HepG2 (cell line): ENCODE data around the gene MKRN2OS.

ENCODE experiments used
- ARNT2 ChIP-seq: sonication (generic); formaldehyde crosslinking; IDR thresholded peaks from 2 replicates; pipeline ENCODE4 v1.8.0; 2022; ENCODE audit warnings: mild to moderate bottlenecking, low read depth, missing genetic modification reagents, moderate library complexity
- CREB1 ChIP-seq, 2 experiments: fragments of 450-650 bp in 1 of 2; IDR thresholded peaks; 2 replicates each; pipeline ENCODE4 v1.6.1; 2016 to 2017; ENCODE audit warnings: control low read depth in 1 of 2, mild to moderate bottlenecking in 1 of 2, missing compliant biosample characterization in 1 of 2, missing genetic modification characterization in 1 of 2
- ETV5 ChIP-seq: IDR thresholded peaks from 2 replicates; pipeline ENCODE4 v1.6.1; 2018; ENCODE audit warnings: missing biosample characterization, missing genetic modification reagents, inconsistent platforms, borderline replicate concordance
- KDM3A ChIP-seq: IDR thresholded peaks from 2 replicates; pipeline ENCODE4 v1.6.1; 2018; ENCODE audit warnings: low read depth, missing compliant biosample characterization
- MXI1 ChIP-seq: IDR thresholded peaks from 3 replicates; pipeline ENCODE4 v1.6.1; 2012; ENCODE audit warnings: low read depth, low read length, inconsistent platforms, borderline replicate concordance
- NCOA1 ChIP-seq: sonication (generic); formaldehyde crosslinking; IDR thresholded peaks from 2 replicates; pipeline ENCODE4 v1.9.0; 2021; ENCODE audit warnings: missing genetic modification reagents
- ZFP91 ChIP-seq: sonication (generic); formaldehyde crosslinking; IDR thresholded peaks from 2 replicates; pipeline ENCODE4 v1.9.0; 2022; ENCODE audit warnings: missing genetic modification reagents, mild to moderate bottlenecking, borderline replicate concordance
- ZNF382 ChIP-seq: sonication (generic); formaldehyde crosslinking; IDR thresholded peaks from 2 replicates; pipeline ENCODE4 v1.5.0; 2020; ENCODE audit warnings: missing genetic modification reagents, mild to moderate bottlenecking, borderline replicate concordance
- ZNF660 ChIP-seq: sonication (generic); formaldehyde crosslinking; IDR thresholded peaks from 2 replicates; pipeline ENCODE4 v1.5.1; 2020; ENCODE audit warnings: mild to moderate bottlenecking, low read depth, missing genetic modification reagents, borderline replicate concordance

- TF ChIP-seq ZFP91 (CRISPR knock-in tag), result no peak
- no peak for TF ChIP-seq ARNT2 (CRISPR knock-in tag)
- TF ChIP-seq KDM3A, result no peak
- TF ChIP-seq MXI1, result no peak
- no peak for TF ChIP-seq ZNF660 (CRISPR knock-in tag)
- no peak for TF ChIP-seq NCOA1 (CRISPR knock-in tag)
- TF ChIP-seq ETV5 (CRISPR knock-in tag), result no peak
- no peak for TF ChIP-seq CREB1 (IDR thresholded peaks at IDR 0.05)
- TF ChIP-seq CREB1 (CRISPR knock-in tag; IDR thresholded peaks at IDR 0.05), result no peak
- TF ChIP-seq ZNF382, result no peak
These were observed 11.0 kb upstream of the MKRN2OS start for GRCh38 chr3:12556314-12556689.
